Lung microvascular endothelial cell (primary cell): Measurements from ENCODE around the gene ITGAL. TPM values are rescaled to one million over a fixed set of nuclear protein-coding genes. Genes with fewer than 3 reads are reported as not detected.
A peak's percentile ranks its signal among the peaks of the same experiment; 100 is the strongest.

Source experiments
- DNase-seq, 2 donors: peaks; one replicate each; pipeline versions ENCODE4 v3.0.0 to v3.0.0-alpha.2; 2010; ENCODE audit warnings: low read depth in 2 of 2
- total RNA-seq: library from RNA; depleted of rRNA; stranded (reverse); fragments of >200 nt; gene quantifications from 2 replicates; pipeline ENCODE4 v1.2.1, GENCODE V29; 2014

Gene ITGAL
- total RNA-seq, 1 donor from 2014 or later = not detected

DNA sequence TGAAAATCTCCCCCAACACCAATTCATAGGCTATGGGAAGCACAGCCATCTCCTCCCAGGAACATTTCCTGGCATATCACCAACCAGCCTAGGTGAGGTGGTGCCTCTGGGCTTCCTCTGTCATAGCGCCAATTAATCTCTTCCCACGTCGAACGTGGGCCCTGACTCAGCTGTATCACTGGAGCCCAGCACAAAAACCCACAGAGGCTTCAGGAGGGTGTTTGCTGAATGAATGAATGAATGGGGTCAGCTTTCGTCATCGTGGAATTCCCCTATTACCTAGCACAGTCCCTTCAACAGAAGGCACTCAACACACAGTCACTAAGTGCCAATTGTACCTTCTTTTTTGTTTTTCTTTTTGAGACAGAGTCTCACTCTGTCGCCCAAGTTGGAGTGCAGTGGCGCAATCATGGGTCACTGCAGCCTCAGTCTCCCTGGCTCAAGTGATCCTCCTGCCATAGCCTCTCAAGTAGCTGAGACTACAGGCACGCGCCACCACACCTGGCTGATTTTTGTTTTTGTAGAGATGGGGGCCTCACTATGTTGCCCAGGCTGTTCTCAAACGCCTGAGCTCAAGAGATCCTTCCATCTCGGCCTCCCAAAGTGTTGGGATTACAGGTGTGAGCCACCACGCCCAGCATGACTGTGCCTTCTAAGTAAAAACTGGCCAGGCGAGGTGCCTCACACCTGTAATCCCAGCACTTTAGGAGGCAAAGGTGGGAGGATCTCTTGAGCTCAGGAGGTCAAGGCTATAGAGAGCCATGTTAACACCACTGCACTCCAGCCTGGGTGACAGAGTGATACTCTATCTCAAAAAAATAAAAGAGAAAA, 94.8 kb downstream of the ITGAL start:
- peak in 1 of 2 donors; percentile 15 for DNase-seq

GRCh38 chr16:30567991-30568638, 95.6 kb downstream of the ITGAL start:
- DNase-seq = peak in 1 of 2 donors; percentile 84

DNA sequence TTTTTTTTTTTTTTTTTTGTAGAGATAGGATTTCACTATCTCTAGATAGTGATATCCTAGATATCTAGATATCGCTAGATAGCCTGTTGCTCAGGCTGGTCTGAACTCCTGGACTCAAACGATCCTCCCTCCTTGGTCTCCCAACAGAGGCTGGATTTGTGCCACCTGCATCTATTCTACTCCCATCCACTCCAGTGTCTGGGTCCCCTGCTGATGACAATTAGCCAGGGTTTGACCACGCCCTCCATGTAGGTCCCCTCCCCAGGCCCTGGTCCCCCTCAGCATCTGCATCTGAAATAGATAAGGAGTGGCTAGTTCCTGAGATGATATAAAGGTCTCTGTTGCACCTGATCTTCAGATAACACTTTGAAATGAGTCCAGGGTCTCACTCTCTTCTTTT, 96.7 kb downstream of the ITGAL start:
- DNase-seq = no peak

- DNase-seq = no peak
These were observed 97.4 kb downstream of the ITGAL start for GRCh38 chr16:30569746-30570635.

DNA sequence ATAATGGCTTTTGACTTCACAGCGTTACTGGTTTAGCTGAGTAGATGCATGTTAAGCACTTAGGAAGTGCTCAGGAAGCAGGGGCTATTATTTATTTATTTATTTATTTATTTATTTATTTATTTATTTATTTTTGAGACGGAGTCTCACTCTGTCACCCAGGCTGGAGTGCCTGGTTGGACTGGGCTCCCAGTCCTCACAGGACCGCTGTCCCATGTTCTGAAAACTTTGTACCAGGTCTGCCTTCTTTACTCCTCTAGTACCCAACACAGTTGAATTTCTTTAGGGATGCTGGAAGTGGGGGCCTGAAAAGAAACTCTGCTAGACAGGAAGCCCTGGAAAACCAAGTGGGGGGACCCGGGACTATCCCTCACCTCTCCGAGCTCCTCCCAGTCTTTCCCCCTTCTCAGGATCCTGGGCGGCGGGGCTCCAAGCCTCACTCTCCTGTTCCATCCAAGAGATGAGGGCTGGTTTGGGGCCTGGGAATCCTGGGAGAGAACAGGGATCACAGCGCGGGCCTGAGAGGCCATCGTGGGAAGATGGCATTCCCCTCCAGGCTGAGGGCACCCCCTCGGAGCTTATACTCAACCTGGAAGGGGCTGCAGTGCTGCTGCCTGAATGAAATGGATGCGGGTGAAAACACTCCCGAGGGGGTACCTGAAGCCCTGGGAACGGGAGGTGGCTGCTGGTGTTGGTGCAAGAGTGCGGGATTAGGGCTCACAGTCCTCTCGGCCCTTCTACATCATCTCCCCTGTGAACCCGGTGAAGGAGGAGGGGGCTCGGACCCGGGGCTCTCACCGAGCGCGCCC, 98.3 kb downstream of the ITGAL start:
- DNase-seq = peak; percentile 48 to 53

DNA sequence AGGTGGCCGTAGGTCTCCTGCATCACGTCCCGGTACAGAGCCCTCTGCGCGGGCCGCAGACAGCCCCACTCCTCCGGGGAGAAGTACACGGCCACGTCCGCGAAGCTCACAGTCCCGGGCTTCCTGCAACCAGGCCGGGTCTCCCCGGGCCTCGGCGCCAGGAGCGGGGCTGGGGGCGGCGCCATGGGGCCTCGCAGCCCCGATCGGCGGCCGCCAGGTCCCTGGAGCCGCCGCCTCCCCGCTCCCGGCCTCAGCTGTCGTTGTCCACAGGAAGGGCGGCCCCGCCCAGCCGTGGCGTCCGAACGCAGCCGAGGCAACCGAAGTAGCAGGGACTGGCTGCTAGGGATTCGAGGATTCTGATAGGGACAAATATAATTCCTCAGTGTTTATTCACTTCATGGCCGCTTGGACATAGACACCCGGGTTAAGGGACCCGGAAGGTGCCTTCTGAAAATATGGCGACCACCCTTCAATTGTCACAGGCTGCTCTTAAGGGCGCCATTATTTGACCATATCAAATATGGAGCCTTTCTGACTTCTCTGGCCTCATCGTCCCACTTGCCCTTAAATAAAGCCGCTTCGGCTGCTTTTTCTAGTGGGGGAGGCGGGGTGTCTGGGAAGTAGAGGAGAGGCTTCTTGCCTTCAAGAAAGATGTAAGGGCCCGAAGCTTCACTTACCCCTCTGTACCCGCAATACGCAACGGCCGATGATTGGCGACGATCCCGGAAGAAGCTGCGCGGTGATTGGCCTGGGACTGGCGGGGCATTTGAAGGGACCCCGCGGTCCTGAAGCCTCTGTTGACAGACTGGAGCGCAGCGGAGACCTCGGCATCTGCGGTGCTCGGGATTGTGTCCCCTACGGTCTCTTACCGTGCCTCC, 99.1 kb downstream of the ITGAL start, which contains the start of gene ZNF688:
Gene ZNF688 (minus strand): TSS at position 270 of the 878 bp plus-strand sequence. CDS start 85 bp downstream, at position 185.
- peak; percentile 88 to 98 for DNase-seq

Other genes starting within 250 kb of the ITGAL start
- gene NPIPB13, start 224.3 kb upstream of the ITGAL start, total RNA-seq = 0.22 and 0.60 TPM in 2 replicates
- 31.6 and 31.9 TPM in 2 replicates for gene CD2BP2, start 117.4 kb upstream of the ITGAL start, total RNA-seq
- gene TBC1D10B, start 102.2 kb upstream of the ITGAL start, total RNA-seq = 16.6 and 22.4 TPM in 2 replicates
- gene MYL11, start 97.9 kb upstream of the ITGAL start, total RNA-seq = not detected in 2 replicates
- 0.20 TPM in 1 of 2 replicates, not detected in the other for gene SEPTIN1, start 90.2 kb upstream of the ITGAL start, total RNA-seq
- gene ZNF48, start 77.3 kb upstream of the ITGAL start, total RNA-seq = 11.1 and 11.6 TPM in 2 replicates
- 8.3 and 10.5 TPM in 2 replicates for gene ZNF771, start 65.1 kb upstream of the ITGAL start, total RNA-seq
- gene DCTPP1, start 42.7 kb upstream of the ITGAL start, total RNA-seq = 54.8 and 57.5 TPM in 2 replicates
- 11.8 and 17.9 TPM in 2 replicates for gene SEPHS2, start 26.9 kb upstream of the ITGAL start, total RNA-seq
- 11.3 and 17.9 TPM in 2 replicates for gene ZNF768, start 53.8 kb downstream of the ITGAL start, total RNA-seq
- gene ZNF747, start 62.1 kb downstream of the ITGAL start, total RNA-seq = 4.8 and 7.7 TPM in 2 replicates
- 2.0 and 3.2 TPM in 2 replicates for gene ZNF764, start 85.6 kb downstream of the ITGAL start, total RNA-seq
- 5.0 and 5.4 TPM in 2 replicates for gene ZNF688, start 99.0 kb downstream of the ITGAL start, total RNA-seq
- gene ZNF785, start 113.0 kb downstream of the ITGAL start, total RNA-seq = 5.4 and 9.9 TPM in 2 replicates
- gene ZNF689, start 137.6 kb downstream of the ITGAL start, total RNA-seq = 3.1 and 4.0 TPM in 2 replicates
- gene PRR14, start 178.2 kb downstream of the ITGAL start, total RNA-seq = 4.1 and 4.4 TPM in 2 replicates
- 7.8 and 13.3 TPM in 2 replicates for gene FBRS, start 185.7 kb downstream of the ITGAL start, total RNA-seq
- gene SRCAP, start 226.4 kb downstream of the ITGAL start, total RNA-seq = 16.6 and 24.8 TPM in 2 replicates